Measurements from ENCODE around the gene SLC29A3. TPM values are rescaled to one million over a fixed set of nuclear protein-coding genes. Genes with fewer than 3 reads are reported as not detected.

SLC29A3 gene
- total RNA-seq, 4 donors from 2014 or later = 1.0 to 13.8 (median 5.5) TPM

DNA sequence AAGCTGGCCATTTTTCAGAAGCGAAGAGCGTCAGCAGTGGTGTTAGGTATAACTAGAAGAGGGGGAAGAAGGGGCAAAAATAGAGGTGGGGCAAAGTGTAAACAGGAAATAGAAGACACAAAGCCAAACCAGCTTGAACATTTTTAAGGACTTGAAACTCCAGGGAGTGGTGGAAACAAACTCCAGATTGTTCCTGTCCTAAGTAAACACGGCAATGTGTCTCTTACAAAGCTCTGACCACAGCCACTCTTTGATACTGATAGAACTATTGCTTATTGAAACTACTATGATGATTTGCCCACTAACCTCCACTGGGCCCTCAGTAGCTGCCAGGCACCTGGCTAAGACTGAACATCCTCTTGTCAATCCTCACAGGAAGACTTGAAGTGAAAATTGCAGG, 56.9 kb downstream of the SLC29A3 start:
- Histone ChIP-seq H3K27me3 (no peaks in the 10 kb centered on the region), H3K27ac (no peak overlapping the region), H3K4me1 (no peaks in the 10 kb centered on the region), H3K36me3 (no peaks in the 10 kb centered on the region), H3K9me3 (no peaks in the 10 kb centered on the region), H3K4me3 (no peak overlapping the region)
- no peak for DNase-seq
- TF ChIP-seq, protein P1, sequence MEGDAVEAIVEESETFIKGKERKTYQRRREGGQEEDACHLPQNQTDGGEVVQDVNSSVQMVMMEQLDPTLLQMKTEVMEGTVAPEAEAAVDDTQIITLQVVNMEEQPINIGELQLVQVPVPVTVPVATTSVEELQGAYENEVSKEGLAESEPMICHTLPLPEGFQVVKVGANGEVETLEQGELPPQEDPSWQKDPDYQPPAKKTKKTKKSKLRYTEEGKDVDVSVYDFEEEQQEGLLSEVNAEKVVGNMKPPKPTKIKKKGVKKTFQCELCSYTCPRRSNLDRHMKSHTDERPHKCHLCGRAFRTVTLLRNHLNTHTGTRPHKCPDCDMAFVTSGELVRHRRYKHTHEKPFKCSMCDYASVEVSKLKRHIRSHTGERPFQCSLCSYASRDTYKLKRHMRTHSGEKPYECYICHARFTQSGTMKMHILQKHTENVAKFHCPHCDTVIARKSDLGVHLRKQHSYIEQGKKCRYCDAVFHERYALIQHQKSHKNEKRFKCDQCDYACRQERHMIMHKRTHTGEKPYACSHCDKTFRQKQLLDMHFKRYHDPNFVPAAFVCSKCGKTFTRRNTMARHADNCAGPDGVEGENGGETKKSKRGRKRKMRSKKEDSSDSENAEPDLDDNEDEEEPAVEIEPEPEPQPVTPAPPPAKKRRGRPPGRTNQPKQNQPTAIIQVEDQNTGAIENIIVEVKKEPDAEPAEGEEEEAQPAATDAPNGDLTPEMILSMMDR (IDR thresholded peaks at IDR 0.05) = no peak
- no peak for TF ChIP-seq POLR2A (IDR thresholded peaks at IDR 0.05)
- intact Hi-C loops (cut with DNase I; ENCODE audit: low total_unique reads) = loop anchor here (10.0 kb wide), 1 partner anchor 51 kb away; no protein-coding TSS in a partner anchor

DNA sequence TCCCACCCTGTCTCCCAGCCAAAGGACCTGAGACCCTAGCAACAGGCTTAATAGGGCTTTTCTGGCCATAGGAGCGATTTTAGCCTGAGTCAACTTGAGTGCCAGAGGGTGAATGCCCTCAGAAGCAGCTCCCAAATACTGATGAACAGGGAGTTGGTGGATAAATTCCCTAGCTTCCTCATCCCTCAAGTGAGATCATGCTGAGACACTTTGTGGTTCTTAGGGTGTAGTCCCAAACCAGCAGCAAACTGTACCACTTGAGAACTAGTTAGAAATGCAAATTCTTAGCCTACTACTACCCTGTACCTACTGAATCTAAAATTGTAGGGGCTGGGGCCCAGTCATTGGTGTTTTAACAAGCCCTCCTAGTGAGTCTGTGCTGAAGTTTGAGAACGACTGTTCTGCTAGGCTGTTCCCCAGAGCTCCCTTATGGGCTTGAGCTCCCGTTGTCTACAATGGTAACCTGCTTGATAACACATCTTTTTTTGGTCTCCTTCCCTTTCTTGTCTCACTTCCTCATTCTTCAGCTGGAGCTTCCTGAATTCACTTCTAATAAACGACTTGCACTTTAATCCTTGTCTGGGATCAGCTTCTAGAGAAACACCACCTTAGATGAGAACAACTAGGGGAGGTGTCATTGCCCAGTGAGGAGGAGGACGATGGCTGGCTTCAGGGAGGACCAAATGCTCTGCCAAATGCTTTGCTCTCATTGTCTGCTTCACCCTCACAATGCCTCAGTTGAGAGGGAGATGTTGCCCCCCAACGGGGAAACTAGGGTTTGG, 59.5 kb downstream of the SLC29A3 start:
- no peak for DNase-seq
- no peaks in the 10 kb centered on the region for H3K27me3 ChIP-seq
- TF ChIP-seq POLR2A (IDR thresholded peaks at IDR 0.05) = no peak
- TF ChIP-seq, protein P1 (IDR thresholded peaks at IDR 0.05) = no peak
- H3K36me3 ChIP-seq = no peaks in the 10 kb centered on the region
- peak overlapping the region; percentile 93 to 96 for H3K27ac ChIP-seq
- H3K9me3 ChIP-seq = no peaks in the 10 kb centered on the region
- no peaks in the 10 kb centered on the region for H3K4me1 ChIP-seq
- intact Hi-C loops (cut with DNase I; ENCODE audit: low total_unique reads) = loop anchor here (10.0 kb wide), 1 partner anchor 54 kb away; no protein-coding TSS in a partner anchor
- H3K4me3 ChIP-seq = no peak overlapping the region

DNA sequence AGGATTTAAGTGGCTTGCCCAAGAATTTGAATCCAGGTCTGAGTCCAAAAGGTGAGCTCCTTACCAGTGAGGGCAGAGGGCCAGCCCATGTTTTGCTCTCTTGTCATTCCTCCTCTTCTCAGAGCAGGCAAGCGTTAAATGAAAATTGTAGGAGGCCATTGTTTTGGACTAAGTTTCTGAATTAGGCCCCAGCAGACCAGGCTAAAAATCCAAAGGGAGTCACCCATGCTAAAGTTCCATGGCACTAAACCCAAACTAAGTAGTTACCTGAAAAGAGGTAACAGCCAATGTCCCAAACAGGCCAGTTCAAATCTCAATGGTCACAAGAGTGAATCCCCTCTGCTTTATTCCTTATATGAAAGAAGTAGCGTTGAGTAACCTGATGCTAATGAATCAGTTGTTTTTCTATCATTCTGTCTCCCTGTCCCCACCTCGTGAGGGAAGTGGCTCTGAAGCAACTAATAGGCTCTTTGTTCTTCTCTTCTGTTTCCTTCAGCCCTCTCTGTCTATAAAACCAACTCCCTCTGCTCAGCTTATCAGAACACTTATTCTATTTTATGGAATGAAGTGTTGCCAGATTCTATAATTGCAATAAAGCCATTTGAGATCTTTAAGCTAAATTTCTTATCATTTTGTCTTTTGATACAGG, 60.2 kb downstream of the SLC29A3 start:
- intact Hi-C loops (cut with DNase I; ENCODE audit: low total_unique reads) = loop anchor here (10.0 kb wide), 1 partner anchor 54 kb away; no protein-coding TSS in a partner anchor
- DNase-seq = no peak
- H3K27me3 ChIP-seq = no peaks in the 10 kb centered on the region

DNA sequence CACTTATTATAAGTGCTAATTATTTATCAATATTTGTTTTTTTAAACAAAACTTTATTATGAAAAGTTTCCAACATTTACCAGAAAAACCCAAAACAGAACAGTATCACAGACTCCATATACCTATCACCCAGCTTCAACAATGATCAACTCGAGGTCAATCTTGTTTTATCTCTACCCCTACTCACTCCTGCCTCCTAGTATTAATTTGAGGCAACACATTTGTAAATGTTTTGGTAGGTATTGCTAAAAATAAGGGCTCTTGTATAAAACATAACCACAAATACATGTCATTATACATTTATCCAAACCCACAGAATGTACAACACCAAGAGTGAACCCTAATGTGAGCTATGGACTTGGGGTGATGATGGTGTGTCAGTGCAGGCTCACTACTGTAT, 61.8 kb downstream of the SLC29A3 start:
- Histone ChIP-seq H3K9me3 (no peaks in the 10 kb centered on the region), H3K27ac (no peak overlapping the region), H3K27me3 (no peaks in the 10 kb centered on the region), H3K36me3 (no peaks in the 10 kb centered on the region), H3K4me3 (no peak overlapping the region), H3K4me1 (no peaks in the 10 kb centered on the region)
- intact Hi-C loops (cut with DNase I; ENCODE audit: low total_unique reads) = loop anchor here (10.0 kb wide), 1 partner anchor 194 kb away; no protein-coding TSS in a partner anchor
- TF ChIP-seq, protein P1 (IDR thresholded peaks at IDR 0.05) = no peak
- no peak for TF ChIP-seq POLR2A (IDR thresholded peaks at IDR 0.05)
- no peak for DNase-seq

More for the DNA sequence above, 60.2 kb downstream of the SLC29A3 start:
- Histone ChIP-seq H3K27ac (no peak overlapping the region), H3K36me3 (no peaks in the 10 kb centered on the region), H3K9me3 (no peaks in the 10 kb centered on the region), H3K4me1 (no peaks in the 10 kb centered on the region), H3K4me3 (no peak overlapping the region)
- no peak for TF ChIP-seq POLR2A (IDR thresholded peaks at IDR 0.05)
- TF ChIP-seq, protein P1 (IDR thresholded peaks at IDR 0.05) = no peak

DNA sequence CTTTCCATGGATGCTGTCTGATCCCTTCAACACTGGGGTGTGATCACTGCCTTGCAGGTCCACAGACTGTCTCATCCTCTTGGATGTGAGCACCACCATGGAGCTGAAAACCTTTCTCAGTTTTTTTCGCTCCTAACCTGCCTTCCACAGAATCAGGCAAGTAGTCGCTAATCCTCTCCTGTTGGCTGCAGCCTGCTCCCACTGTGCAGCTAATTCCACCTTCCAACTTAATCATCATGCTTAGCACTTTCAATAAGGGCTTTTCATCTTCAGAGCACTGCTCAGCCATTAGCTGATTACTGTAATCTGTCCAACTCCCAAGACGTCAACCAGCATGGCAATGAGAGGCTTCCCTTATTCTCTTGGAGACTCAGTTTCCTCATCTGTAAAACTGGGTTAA, 62.6 kb downstream of the SLC29A3 start:
- Histone ChIP-seq H3K4me1 (no peaks in the 10 kb centered on the region), H3K36me3 (no peaks in the 10 kb centered on the region), H3K4me3 (no peak overlapping the region), H3K9me3 (no peaks in the 10 kb centered on the region), H3K27ac (no peak overlapping the region), H3K27me3 (no peaks in the 10 kb centered on the region)
- no peak for DNase-seq
- TF ChIP-seq, protein P1 (IDR thresholded peaks at IDR 0.05) = no peak
- no peak for TF ChIP-seq POLR2A (IDR thresholded peaks at IDR 0.05)
- intact Hi-C loops (cut with DNase I; ENCODE audit: low total_unique reads) = loop anchor here (10.0 kb wide), 1 partner anchor 193 kb away; no protein-coding TSS in a partner anchor

Measured in uterus (tissue), 4 donors.